Fibroblast of peridontal ligament (primary cell): ENCODE measurements around the gene TCEAL2.
"Not testable (repeated sequence)": the region's sequence is repeated elsewhere in the genome, so short reads cannot be mapped to it uniquely, and the experiment has no call there.

Source experiments
- DNase-seq: peaks from one replicate; pipeline ENCODE4 v3.0.0-alpha.2; 2010; ENCODE audit errors: extremely low read depth

The TCEAL2 gene

GRCh38 chrX:102125436-102125835 lies at the start of gene TCEAL2:
TCEAL2 (plus strand) TSS chrX:102125679; CDS start chrX:102126831, 1,152 bp downstream.
- DNase-seq, result not testable (repeated sequence)

- DNase-seq, result no peak
Measured at GRCh38 chrX:102077426-102077825, 48.1 kb upstream of the TCEAL2 start.

- peak; percentile 0 for DNase-seq
Measured at GRCh38 chrX:102085706-102086105, 39.8 kb upstream of the TCEAL2 start.

- DNase-seq, result no peak
Measured at GRCh38 chrX:102113367-102113766, 12.1 kb upstream of the TCEAL2 start.

GRCh38 chrX:102115748-102116147 lies 9.7 kb upstream of the TCEAL2 start:
- no peak for DNase-seq

GRCh38 chrX:102125014-102125413 lies 465 bp upstream of the TCEAL2 start:
- DNase-seq, result not testable (repeated sequence)

- not testable (repeated sequence) for DNase-seq
Measured at GRCh38 chrX:102126080-102126818, 770 bp downstream of the TCEAL2 start.

- no peak for DNase-seq
Measured at GRCh38 chrX:102126863-102127262, 1.4 kb downstream of the TCEAL2 start.

- DNase-seq, result peak; percentile 11
Measured at GRCh38 chrX:102129473-102129872, 4.0 kb downstream of the TCEAL2 start.

- DNase-seq, result no peak
Measured at GRCh38 chrX:102138064-102138463, 12.6 kb downstream of the TCEAL2 start.

GRCh38 chrX:102140876-102141275 lies 15.4 kb downstream of the TCEAL2 start:
- DNase-seq, result not testable (repeated sequence)

GRCh38 chrX:102141631-102142030 lies 16.2 kb downstream of the TCEAL2 start:
- not testable (repeated sequence) for DNase-seq

- not testable (repeated sequence) for DNase-seq
Measured at GRCh38 chrX:102142274-102142673, 16.8 kb downstream of the TCEAL2 start, which contains the start of gene TCEAL6. TCEAL6 (minus strand) TSS chrX:102142481.

- DNase-seq, result no peak
Measured at GRCh38 chrX:102154218-102154860, 28.9 kb downstream of the TCEAL2 start.

GRCh38 chrX:102154900-102155805 lies 29.7 kb downstream of the TCEAL2 start:
- no peak for DNase-seq

- DNase-seq, result peak; percentile 1
Measured at GRCh38 chrX:102155806-102156179, 30.3 kb downstream of the TCEAL2 start, which contains the start of gene BEX5. BEX5 (minus strand) TSS chrX:102155977; CDS start chrX:102154265, 1,712 bp downstream.
